A673 (cell line): ENCODE measurements around the gene GRIK3.

Experiments used
- CTCF ChIP-seq: fragments of 300-800, 200-600 bp; sonication (generic); conservative IDR thresholded peaks from 2 replicates; pipeline ENCODE4 v1.5.1; 2017; ENCODE audit warnings: low read depth, mild to moderate bottlenecking, antibody characterized with exemption, low read length, moderate library complexity, mixed read lengths
- EZH2 ChIP-seq: fragments of 200-600 bp; sonication (generic); IDR thresholded peaks from 2 replicates; pipeline ENCODE4 v1.6.1; 2017; ENCODE audit warnings: borderline replicate concordance, low read depth, mild to moderate bottlenecking, mixed read lengths, antibody characterized with exemption, low read length; ENCODE audit not compliant: poor library complexity, severe bottlenecking

GRCh38 chr1:36818771-36819170 lies 215.5 kb downstream of the GRIK3 start:
- TF ChIP-seq CTCF (no peak), EZH2 (no peak)
